Panc1 (cell line): ENCODE data around the gene HSP90AB1. TPM values are rescaled to one million over a fixed set of nuclear protein-coding genes. Genes with fewer than 3 reads are reported as not detected.

Source experiments
- ATAC-seq: fragments of 200-7000 bp; cut with Tn5 transposase; 2 replicates; pipeline ENCODE4 v1.9.1; 2020; ENCODE audit warnings: mild to moderate bottlenecking, moderate library complexity
- BruUV-seq: library from RNA; stranded (reverse); fragments of 400-500 nt; replicated peaks from 2 replicates; lab custom pipeline; 2021; lab: Mats Ljungman, UMichigan
- CTCF ChIA-PET: fragments of 300-600 bp; sonication (Branson Sonifier 250); formaldehyde crosslinking; loops from one replicate; lab custom pipeline; 2022; ENCODE audit warnings: antibody characterized with exemption; lab: Charles Lee
- POLR2A ChIA-PET: fragments of 300-600 bp; sonication (Branson Sonifier 250); formaldehyde crosslinking; loops from one replicate; lab custom pipeline; 2022; ENCODE audit warnings: antibody characterized with exemption; lab: Charles Lee
- DNase-seq: peaks from one replicate; pipeline ENCODE4 v3.0.0-alpha.2; 2010; ENCODE audit warnings: low read depth, low spot score
- H3K27ac ChIP-seq: 2 replicates; pipeline ENCODE4 v1.5.1; 2011; ENCODE audit warnings: mild to moderate bottlenecking, low read length, inconsistent platforms
- H3K27me3 ChIP-seq: fragments of 200-500 bp; sonication (Bioruptor generic); 2 replicates; pipeline ENCODE4 v1.6.0; 2014; ENCODE audit warnings: low read length, inconsistent platforms; ENCODE audit not compliant: control insufficient read depth, insufficient read depth
- H3K36me3 ChIP-seq: fragments of 200-500 bp; sonication (Bioruptor generic); 2 replicates; pipeline ENCODE4 v1.5.1; 2014; ENCODE audit warnings: inconsistent platforms, mild to moderate bottlenecking, low read length, moderate library complexity; ENCODE audit not compliant: control insufficient read depth, insufficient read depth
- H3K4me1 ChIP-seq: 2 replicates; pipeline ENCODE4 v1.5.1; 2011; ENCODE audit warnings: inconsistent platforms, mild to moderate bottlenecking, low read length, moderate library complexity; ENCODE audit not compliant: control insufficient read depth, insufficient read depth
- H3K4me3 ChIP-seq, 2 experiments: 2 replicates each; pipeline ENCODE4 v1.5.1; 2011 to 2012; ENCODE audit warnings: low read depth in 2 of 2, low read length in 2 of 2, mild to moderate bottlenecking in 2 of 2, inconsistent platforms in 1 of 2, moderate library complexity in 1 of 2
- H3K9me3 ChIP-seq: fragments of 200-500 bp; sonication (Bioruptor generic); 2 replicates; pipeline ENCODE4 v1.5.1; 2014; ENCODE audit warnings: low read depth, mild to moderate bottlenecking, inconsistent platforms, low read length, moderate library complexity; ENCODE audit not compliant: control insufficient read depth, insufficient read depth
- POLR2AphosphoS5 ChIP-seq: IDR thresholded peaks from 2 replicates; pipeline ENCODE4 v1.6.1; 2012; ENCODE audit warnings: mild to moderate bottlenecking, low read depth, low read length, moderate library complexity
- SIN3A ChIP-seq: IDR thresholded peaks from 2 replicates; pipeline ENCODE4 v1.6.1; 2012; ENCODE audit warnings: low read depth, mild to moderate bottlenecking, low read length, moderate library complexity, borderline replicate concordance; ENCODE audit not compliant: insufficient read depth
- TCF7L2 ChIP-seq: IDR thresholded peaks from 2 replicates; pipeline ENCODE4 v1.6.1; 2011; ENCODE audit warnings: mild to moderate bottlenecking, low read depth, low read length, inconsistent platforms
- in situ Hi-C: cut with HindIII; loops from 2 replicates; pipeline ENCODE4 v1.10.0; 2016; ENCODE audit warnings: low sequenced_read_pairs, low pct_unique_long_range_greater_than_20kb
- intact Hi-C: fragments of 100-400 bp; cut with micrococcal nuclease; formaldehyde crosslinking; loops from one replicate; pipeline ENCODE4 v1.10.0; 2022; ENCODE audit not compliant: unreplicated experiment
- total RNA-seq: library from RNA; stranded (reverse); gene quantifications from one replicate; pipeline ENCODE4 v1.2.1, GENCODE V29; 2021; ENCODE audit not compliant: unreplicated experiment
- TF ChIP-seq, protein P1 (sequence below), 2 experiments: IDR thresholded peaks; 2 replicates each; pipeline ENCODE4 v1.6.1; 2011 to 2012; ENCODE audit warnings: low read depth in 2 of 2, control low read depth in 1 of 2, low read length in 1 of 2, mild to moderate bottlenecking in 1 of 2, moderate library complexity in 1 of 2; ENCODE audit not compliant: insufficient read depth in 1 of 2
- TF ChIP-seq, protein P2 (sequence below): fragments of 450-650 bp; IDR thresholded peaks from 2 replicates; pipeline ENCODE4 v1.5.1; 2017; ENCODE audit warnings: mild to moderate bottlenecking

The HSP90AB1 gene
- total RNA-seq, 1 experiment from 2014 or later = 1,253 TPM

DNA sequence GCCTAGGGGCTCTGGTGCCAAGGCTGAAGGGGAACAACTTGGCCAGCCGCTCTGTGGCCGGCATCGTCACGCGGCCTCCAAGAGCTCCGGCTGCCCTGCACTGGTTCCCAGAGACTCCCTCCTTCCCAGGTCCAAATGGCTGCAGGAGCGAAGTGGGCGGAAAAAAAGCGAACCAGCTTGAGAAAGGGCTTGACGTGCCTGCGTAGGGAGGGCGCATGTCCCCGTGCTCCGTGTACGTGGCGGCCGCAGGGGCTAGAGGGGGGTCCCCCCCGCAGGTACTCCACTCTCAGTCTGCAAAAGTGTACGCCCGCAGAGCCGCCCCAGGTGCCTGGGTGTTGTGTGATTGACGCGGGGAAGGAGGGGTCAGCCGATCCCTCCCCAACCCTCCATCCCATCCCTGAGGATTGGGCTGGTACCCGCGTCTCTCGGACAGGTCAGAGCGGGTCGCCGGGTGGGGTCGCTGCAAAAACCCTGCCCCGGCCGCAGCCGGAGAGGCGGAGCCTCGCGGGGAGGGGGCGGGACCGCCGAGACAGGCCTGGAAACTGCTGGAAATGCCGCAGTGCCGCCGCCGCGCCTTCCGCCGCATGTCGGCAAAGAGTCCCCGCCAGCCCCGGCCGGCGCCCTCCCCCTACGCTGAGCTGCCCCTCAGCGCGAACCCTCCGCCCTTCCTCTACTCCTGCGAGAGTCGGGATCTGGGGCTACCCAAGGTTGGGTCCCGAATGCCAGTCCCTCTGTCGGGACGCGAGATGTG is 814 bp upstream of the HSP90AB1 start:
- POLR2A ChIA-PET = interaction anchor here (0.5 to 1.4 kb wide), 4 partner anchors 11 to 73 kb away, joined by 3 to 8 read pairs (median 3); no protein-coding TSS in a partner anchor
- no peaks in the 10 kb centered on the region for H3K9me3 ChIP-seq
- peak overlapping the region; percentile 100 for H3K27ac ChIP-seq
- DNase-seq (no peak), ATAC-seq (peak; percentile 78)
- H3K4me1 ChIP-seq = peaks cover 25% of the 10 kb centered on the region
- intact Hi-C loops (no loop called here), in situ Hi-C loops (no loop called here)
- CTCF ChIA-PET = interaction anchor here (0.8 to 1.0 kb wide), 3 partner anchors 73 to 146 kb away, joined by 3 to 4 read pairs (median 3); no protein-coding TSS in a partner anchor
- BruUV-seq = no TSS peak
- TF ChIP-seq, protein P1, sequence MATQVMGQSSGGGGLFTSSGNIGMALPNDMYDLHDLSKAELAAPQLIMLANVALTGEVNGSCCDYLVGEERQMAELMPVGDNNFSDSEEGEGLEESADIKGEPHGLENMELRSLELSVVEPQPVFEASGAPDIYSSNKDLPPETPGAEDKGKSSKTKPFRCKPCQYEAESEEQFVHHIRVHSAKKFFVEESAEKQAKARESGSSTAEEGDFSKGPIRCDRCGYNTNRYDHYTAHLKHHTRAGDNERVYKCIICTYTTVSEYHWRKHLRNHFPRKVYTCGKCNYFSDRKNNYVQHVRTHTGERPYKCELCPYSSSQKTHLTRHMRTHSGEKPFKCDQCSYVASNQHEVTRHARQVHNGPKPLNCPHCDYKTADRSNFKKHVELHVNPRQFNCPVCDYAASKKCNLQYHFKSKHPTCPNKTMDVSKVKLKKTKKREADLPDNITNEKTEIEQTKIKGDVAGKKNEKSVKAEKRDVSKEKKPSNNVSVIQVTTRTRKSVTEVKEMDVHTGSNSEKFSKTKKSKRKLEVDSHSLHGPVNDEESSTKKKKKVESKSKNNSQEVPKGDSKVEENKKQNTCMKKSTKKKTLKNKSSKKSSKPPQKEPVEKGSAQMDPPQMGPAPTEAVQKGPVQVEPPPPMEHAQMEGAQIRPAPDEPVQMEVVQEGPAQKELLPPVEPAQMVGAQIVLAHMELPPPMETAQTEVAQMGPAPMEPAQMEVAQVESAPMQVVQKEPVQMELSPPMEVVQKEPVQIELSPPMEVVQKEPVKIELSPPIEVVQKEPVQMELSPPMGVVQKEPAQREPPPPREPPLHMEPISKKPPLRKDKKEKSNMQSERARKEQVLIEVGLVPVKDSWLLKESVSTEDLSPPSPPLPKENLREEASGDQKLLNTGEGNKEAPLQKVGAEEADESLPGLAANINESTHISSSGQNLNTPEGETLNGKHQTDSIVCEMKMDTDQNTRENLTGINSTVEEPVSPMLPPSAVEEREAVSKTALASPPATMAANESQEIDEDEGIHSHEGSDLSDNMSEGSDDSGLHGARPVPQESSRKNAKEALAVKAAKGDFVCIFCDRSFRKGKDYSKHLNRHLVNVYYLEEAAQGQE (IDR thresholded peaks at IDR 0.05; ENCODE audit: insufficient read depth in 1 of 2, low read depth in 2 of 2, low read length in 1 of 2) = no peak; a peak in 1 of 4 replicates
- TF ChIP-seq, protein P2, sequence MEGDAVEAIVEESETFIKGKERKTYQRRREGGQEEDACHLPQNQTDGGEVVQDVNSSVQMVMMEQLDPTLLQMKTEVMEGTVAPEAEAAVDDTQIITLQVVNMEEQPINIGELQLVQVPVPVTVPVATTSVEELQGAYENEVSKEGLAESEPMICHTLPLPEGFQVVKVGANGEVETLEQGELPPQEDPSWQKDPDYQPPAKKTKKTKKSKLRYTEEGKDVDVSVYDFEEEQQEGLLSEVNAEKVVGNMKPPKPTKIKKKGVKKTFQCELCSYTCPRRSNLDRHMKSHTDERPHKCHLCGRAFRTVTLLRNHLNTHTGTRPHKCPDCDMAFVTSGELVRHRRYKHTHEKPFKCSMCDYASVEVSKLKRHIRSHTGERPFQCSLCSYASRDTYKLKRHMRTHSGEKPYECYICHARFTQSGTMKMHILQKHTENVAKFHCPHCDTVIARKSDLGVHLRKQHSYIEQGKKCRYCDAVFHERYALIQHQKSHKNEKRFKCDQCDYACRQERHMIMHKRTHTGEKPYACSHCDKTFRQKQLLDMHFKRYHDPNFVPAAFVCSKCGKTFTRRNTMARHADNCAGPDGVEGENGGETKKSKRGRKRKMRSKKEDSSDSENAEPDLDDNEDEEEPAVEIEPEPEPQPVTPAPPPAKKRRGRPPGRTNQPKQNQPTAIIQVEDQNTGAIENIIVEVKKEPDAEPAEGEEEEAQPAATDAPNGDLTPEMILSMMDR = peak; percentile 75; the same call in 1 of the 2 replicates
- TF ChIP-seq SIN3A (peak; percentile 74; the same call in 1 of the 2 replicates), TCF7L2 (no peak), POLR2AphosphoS5 (no peak)
- H3K27me3 ChIP-seq = no peaks in the 10 kb centered on the region
- peaks cover 39% of the 10 kb centered on the region for H3K36me3 ChIP-seq
- H3K4me3 ChIP-seq = peak overlapping the region; percentile 99 to 100

DNA sequence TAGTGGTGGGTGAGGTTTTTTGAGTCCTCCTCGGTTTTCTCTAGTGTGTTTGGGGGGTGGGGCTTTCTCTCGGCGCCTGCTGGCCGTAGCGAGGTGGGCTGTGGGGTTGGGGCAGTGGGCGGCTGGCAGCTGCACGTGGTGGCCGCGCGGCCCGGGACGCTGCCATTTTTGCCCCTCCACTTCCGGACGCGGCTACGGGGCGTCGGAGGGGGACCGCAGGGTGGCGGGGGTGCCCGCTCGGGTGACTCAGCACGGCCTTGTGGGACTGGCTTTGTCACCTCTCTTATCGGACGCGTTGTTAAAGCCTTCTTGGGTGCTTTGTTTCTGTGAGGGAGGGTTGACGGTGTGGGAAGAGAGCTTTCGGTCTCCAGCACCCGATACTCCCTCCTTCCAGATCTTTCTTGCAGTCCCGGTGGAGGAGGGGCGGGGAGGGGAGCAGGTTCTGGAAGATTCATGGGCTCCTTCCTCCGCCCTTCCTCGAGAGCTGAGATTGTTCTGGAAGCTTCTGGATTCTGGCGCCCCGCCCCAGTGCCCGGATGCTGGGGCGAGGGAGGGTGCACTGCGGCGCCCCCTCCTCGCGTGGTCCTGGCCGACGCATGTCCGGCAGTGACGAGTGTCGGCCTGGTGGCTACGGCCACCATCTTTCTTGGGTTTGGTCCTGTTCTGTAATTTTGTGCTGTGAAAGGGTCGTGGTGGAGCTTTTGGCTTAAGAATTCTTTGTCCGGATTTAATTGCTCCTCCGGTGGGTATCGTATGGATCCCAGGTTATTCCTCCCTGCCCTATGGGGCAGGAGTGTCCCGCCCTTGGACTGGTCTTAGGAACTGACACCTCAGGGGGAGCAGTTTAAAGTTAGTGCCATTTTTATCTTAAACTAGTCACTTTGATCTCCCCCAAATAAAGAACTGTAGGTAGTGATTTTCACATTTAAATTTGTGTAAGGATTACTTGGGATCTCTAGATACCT is 719 bp downstream of the HSP90AB1 start:
- ATAC-seq (peak; percentile 58), DNase-seq (no peak)
- H3K27ac ChIP-seq = peak overlapping the region; percentile 100
- peaks cover 52% of the 10 kb centered on the region for H3K36me3 ChIP-seq
- intact Hi-C loops = no loop called here
- no peaks in the 10 kb centered on the region for H3K27me3 ChIP-seq
- no TSS peak for BruUV-seq
- POLR2A ChIA-PET = interaction anchor here (0.6 to 1.4 kb wide), 5 partner anchors 9 to 321 kb away, joined by 3 to 10 read pairs (median 3); no protein-coding TSS in a partner anchor
- H3K4me3 ChIP-seq = peak overlapping the region; percentile 99 to 100
- TF ChIP-seq SIN3A (0 out of 2 replicates have a peak, but pooled peaks have one; percentile 25), POLR2AphosphoS5 (no peak), TCF7L2 (no peak)
- TF ChIP-seq, protein P2 = no peak
- TF ChIP-seq, protein P1 (IDR thresholded peaks at IDR 0.05; ENCODE audit: insufficient read depth in 1 of 2, low read depth in 2 of 2, low read length in 1 of 2) = no peak
- no peaks in the 10 kb centered on the region for H3K9me3 ChIP-seq
- CTCF ChIA-PET = interaction anchor here (1.0 kb wide), 2 partner anchors 75 to 147 kb away, joined by 3 to 4 read pairs; no protein-coding TSS in a partner anchor
- H3K4me1 ChIP-seq = peaks cover 34% of the 10 kb centered on the region
- in situ Hi-C loops = no loop called here
